K562 (cell line): ENCODE data around the gene NDUFB5. TPM values are rescaled to one million over a fixed set of nuclear protein-coding genes. Genes with fewer than 3 reads are reported as not detected.

Experiments used
- CREB1 ChIP-seq, 2 experiments: sonication (generic) in 1 of 2; formaldehyde crosslinking in 1 of 2; IDR thresholded peaks; 2 replicates each; pipeline versions ENCODE4 v1.6.1 to v1.8.0; 2012 to 2022; ENCODE audit warnings: inconsistent platforms in 1 of 2, mild to moderate bottlenecking in 1 of 2, missing genetic modification reagents in 1 of 2, moderate library complexity in 1 of 2
- CREM ChIP-seq: IDR thresholded peaks from 2 replicates; pipeline ENCODE4 v1.6.1; 2014; ENCODE audit warnings: antibody characterized with exemption, low read depth
- ZNF23 ChIP-seq: fragments of 250-450 bp; sonication (Bioruptor Pico); IDR thresholded peaks from 2 replicates; pipeline ENCODE4 v1.4.0; 2020; ENCODE audit warnings: mild to moderate bottlenecking
- polyA plus RNA-seq, 8 experiments: library from polyadenylated mRNA; depleted of rRNA in 4 of 8; stranded (reverse) in 5 of 8; unstranded in 3 of 8; fragments of >200 nt; fragmentation: Nextera tagmentation in 2 of 8; fragmentation: Illumina TruSeq in 1 of 8; extraction: Ambion mirVana in 2 of 8; extraction: Trizol in 1 of 8; gene quantifications; 2 replicates each; pipeline versions ENCODE4 v1.2.1 to v1.2.3, GENCODE V29; 2011 to 2014; ENCODE audit warnings: inconsistent platforms in 1 of 8, missing spikeins in 1 of 8
- total RNA-seq, 7 experiments: library from RNA; depleted of rRNA in 6 of 7; stranded (reverse); fragments of >200 nt in 6 of 7; fragmentation: Illumina TruSeq in 2 of 7; extraction: Trizol in 2 of 7; gene quantifications; 2 replicates each; pipeline versions ENCODE4 v1.2.1 to v1.2.3, GENCODE V29; 2011 to 2021; ENCODE audit warnings: low replicate concordance in 1 of 7
- TF ChIP-seq, protein P1 (sequence below), 2 experiments: fragments of 450-650 bp in 1 of 2; IDR thresholded peaks; 2 replicates each; pipeline ENCODE4 v1.6.1; 2011 to 2017; ENCODE audit warnings: low read depth in 2 of 2, antibody characterized with exemption in 1 of 2, borderline replicate concordance in 1 of 2, low read length in 1 of 2, mild to moderate bottlenecking in 1 of 2, mixed read lengths in 1 of 2; ENCODE audit not compliant: control insufficient read depth in 1 of 2
- TF ChIP-seq, protein P2 (sequence below), 2 experiments: fragments of 450-650 bp; IDR thresholded peaks; 2 replicates each; pipeline ENCODE4 v1.6.1; 2016; ENCODE audit warnings: mild to moderate bottlenecking in 2 of 2, borderline replicate concordance in 1 of 2, low read depth in 1 of 2, moderate library complexity in 1 of 2
- TF ChIP-seq, protein P3 (sequence below): fragments of 250-450 bp; sonication (Bioruptor Pico); IDR thresholded peaks from 2 replicates; pipeline ENCODE4 v1.5.0; 2021; ENCODE audit warnings: mild to moderate bottlenecking, moderate library complexity

NDUFB5 gene
- total and polyA plus RNA-seq, 9 of the 15 experiments (the other 6 are each of a cell fraction or from before 2014, with no cell fraction given), result 128 to 466 (median 176) TPM

DNA sequence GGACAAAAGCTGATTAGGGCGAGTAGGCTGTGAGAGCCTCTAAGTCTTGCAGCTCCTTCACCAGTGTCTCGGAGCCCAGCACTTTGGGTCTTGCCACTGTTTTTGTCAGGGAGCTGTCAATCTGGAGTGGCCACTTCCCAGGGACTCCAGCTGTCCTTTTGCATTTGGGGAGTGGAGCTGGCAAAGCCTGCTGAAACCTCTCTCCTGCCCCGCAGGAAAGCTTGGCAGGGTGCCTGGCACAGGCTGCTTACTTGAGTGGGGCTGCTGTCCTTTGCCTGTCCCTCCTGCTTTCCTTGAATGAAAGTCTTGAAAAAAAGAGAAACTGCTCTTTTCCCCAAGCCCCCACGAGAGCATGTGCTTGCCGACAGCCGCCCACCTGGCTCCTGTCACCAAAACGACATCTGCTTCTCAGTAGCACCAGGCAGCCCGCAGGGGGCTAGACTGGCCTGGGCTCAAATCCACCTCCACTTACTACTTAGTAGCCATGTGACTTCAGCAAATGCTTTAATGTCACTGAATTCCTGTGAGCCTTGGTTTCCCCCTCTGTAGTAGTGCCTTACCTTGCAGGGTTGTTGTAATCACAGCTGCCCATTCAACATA is 61.9 kb downstream of the NDUFB5 start (continued):
- TF ChIP-seq, protein P1, sequence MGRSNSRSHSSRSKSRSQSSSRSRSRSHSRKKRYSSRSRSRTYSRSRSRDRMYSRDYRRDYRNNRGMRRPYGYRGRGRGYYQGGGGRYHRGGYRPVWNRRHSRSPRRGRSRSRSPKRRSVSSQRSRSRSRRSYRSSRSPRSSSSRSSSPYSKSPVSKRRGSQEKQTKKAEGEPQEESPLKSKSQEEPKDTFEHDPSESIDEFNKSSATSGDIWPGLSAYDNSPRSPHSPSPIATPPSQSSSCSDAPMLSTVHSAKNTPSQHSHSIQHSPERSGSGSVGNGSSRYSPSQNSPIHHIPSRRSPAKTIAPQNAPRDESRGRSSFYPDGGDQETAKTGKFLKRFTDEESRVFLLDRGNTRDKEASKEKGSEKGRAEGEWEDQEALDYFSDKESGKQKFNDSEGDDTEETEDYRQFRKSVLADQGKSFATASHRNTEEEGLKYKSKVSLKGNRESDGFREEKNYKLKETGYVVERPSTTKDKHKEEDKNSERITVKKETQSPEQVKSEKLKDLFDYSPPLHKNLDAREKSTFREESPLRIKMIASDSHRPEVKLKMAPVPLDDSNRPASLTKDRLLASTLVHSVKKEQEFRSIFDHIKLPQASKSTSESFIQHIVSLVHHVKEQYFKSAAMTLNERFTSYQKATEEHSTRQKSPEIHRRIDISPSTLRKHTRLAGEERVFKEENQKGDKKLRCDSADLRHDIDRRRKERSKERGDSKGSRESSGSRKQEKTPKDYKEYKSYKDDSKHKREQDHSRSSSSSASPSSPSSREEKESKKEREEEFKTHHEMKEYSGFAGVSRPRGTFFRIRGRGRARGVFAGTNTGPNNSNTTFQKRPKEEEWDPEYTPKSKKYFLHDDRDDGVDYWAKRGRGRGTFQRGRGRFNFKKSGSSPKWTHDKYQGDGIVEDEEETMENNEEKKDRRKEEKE (IDR thresholded peaks at IDR 0.05; ENCODE audit: borderline replicate concordance in 1 of 2, control insufficient read depth in 1 of 2, low read depth in 2 of 2, low read length in 1 of 2), result no peak
- TF ChIP-seq ZNF23 (CRISPR knock-in tag), result no peak
- TF ChIP-seq, protein P2, sequence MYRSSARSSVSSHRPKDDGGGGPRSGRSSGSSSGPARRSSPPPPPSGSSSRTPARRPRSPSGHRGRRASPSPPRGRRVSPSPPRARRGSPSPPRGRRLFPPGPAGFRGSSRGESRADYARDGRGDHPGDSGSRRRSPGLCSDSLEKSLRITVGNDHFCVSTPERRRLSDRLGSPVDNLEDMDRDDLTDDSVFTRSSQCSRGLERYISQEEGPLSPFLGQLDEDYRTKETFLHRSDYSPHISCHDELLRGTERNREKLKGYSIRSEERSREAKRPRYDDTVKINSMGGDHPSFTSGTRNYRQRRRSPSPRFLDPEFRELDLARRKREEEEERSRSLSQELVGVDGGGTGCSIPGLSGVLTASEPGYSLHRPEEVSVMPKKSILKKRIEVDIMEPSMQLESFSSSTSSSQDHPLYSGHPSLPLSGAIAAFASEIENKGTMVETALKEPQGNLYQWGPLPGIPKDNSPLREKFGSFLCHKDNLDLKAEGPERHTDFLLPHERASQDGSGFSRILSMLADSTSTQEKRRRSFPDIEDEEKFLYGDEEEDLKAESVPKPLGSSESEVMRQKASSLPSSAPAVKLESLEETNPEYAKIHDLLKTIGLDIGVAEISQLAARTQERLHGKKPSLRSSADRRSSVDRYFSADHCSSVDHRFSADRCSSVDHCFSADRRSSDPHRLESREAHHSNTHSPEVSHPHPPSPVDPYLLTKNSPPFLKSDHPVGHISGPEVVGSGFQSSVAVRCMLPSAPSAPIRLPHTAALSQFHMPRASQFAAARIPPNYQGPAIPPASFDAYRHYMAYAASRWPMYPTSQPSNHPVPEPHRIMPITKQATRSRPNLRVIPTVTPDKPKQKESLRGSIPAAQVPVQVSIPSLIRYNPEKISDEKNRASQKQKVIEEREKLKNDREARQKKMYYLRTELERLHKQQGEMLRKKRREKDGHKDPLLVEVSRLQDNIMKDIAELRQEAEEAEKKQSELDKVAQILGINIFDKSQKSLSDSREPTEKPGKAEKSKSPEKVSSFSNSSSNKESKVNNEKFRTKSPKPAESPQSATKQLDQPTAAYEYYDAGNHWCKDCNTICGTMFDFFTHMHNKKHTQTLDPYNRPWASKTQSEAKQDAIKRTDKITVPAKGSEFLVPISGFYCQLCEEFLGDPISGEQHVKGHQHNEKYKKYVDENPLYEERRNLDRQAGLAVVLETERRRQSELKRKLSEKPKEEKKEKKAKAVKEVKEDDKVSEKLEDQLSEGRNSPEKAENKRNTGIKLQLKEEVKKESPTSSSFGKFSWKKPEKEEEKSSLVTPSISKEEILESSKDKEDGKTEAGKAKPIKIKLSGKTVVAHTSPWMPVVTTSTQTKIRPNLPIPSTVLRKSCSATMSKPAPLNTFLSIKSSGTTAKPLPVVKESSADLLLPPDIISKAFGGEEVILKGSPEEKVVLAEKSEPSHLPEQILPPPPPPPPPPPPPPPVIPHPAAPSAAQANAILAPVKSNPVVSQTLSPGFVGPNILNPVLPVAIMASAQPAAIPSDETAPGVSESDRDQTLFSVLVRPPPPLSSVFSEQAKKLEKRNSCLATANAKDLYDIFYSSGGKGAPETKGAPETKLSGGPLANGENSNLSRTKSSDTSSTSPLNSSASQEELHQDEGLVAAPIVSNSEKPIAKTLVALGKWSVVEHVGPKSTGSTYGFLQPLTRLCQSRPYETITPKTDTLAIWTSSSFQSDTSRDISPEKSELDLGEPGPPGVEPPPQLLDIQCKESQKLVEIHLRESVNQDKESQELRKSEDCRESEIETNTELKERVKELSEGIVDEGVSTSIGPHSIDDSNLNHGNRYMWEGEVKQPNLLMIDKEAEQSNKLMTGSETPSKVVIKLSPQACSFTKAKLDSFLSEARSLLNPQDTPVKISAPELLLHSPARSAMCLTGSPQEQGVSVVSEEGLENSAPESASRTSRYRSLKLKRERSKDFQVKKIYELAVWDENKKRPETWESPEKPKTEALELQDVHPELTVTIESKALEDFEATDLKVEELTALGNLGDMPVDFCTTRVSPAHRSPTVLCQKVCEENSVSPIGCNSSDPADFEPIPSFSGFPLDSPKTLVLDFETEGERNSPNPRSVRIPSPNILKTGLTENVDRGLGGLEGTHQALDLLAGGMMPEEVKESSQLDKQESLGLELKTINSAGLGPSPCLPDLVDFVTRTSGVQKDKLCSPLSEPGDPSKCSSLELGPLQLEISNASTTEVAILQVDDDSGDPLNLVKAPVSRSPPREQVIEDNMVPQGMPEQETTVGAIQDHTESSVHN (IDR thresholded peaks at IDR 0.05; ENCODE audit: borderline replicate concordance in 1 of 2, low read depth in 1 of 2), result no peak
- TF ChIP-seq, protein P3, sequence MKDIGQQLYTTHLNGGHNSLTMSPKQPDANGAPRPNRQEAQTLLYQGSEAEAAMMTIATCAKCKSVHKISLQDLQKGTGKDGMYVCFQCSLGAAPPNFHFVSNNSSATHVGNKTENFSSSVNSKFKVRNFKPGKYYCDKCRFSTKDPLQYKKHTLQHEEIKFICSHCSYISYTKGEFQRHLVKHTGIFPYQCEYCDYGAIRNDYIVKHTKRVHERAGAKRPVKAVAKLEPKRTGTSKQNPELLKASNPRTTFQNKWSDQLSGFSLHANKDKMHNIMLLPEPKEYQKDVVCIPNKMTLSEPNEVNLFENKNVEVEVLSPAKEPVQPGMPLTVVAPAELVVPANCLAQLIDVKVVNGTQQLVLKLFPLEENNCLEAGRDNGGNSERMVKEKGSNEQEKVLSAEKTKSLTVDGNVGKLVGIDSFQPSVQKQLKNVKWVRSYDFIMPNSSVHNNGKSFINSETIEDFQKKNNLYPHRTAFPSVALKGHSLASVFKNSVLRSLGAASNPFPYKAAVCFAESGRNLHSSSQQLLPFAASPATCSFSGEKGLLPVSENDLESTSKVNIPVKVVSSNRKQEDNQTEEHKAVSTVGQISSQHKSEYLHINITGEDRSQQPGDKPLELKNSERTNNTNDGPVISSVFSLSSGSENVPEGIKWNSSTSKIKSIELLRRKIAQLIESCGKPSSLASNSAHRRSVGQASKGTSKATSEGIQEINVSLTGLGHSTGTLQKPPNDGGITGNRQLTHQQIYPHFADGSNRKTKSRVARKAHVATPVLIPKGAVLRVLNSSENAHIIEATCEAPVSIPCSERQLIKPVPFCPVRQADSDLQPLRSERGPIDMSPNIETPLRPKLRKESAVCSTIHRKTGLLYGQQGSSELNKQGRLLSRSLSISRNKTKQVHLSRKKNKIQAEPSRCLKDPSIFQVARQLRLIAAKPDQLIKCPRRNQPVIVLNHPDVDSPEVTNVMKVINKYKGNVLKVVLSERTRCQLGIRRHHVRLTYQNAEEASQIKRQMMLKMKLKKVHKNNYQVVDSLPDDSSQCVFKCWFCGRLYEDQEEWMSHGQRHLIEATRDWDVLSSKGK (CRISPR knock-in tag), result no peak
- TF ChIP-seq CREM, result no peak
- TF ChIP-seq CREB1 (IDR thresholded peaks at IDR 0.05), result no peak
- TF ChIP-seq CREB1 (CRISPR knock-in tag; IDR thresholded peaks at IDR 0.05), result no peak
